ENCODE measurements around the gene KCNJ18.
"Not testable (repeated sequence)": the region's sequence is repeated elsewhere in the genome, so short reads cannot be mapped to it uniquely, and the experiment has no call there.

- TF ChIP-seq CTCF, POLR2A (IDR thresholded peaks at IDR 0.05): not testable (repeated sequence)
These were observed 17.2 kb upstream of the KCNJ18 start for GRCh38 chr17:21674891-21675738.

Measured in Peyer's patch (tissue), 4 donors.